Thoracic aorta (tissue), 2 donors: ENCODE measurements around the gene MIER2. TPM values are rescaled to one million over a fixed set of nuclear protein-coding genes. Genes with fewer than 3 reads are reported as not detected.
"Not testable (repeated sequence)": the region's sequence is repeated elsewhere in the genome, so short reads cannot be mapped to it uniquely, and the experiment has no call there.

Source experiments
- ATAC-seq: fragments of 150-250 bp; one replicate; pipeline ENCODE4 v1.8.0; 2017; ENCODE audit warnings: low read depth; ENCODE audit not compliant: insufficient number of reproducible peaks, low FRiP score
- DNase-seq: peaks from one replicate; pipeline ENCODE4 v3.0.0-alpha.2; 2020; ENCODE audit warnings: low spot score
- H3K27ac ChIP-seq, 2 donors: fragments of 200-600 bp; sonication (generic); 1 replicate in 1 of 2; 2 replicates in 1 of 2; pipeline ENCODE4 v1.5.1; 2016; ENCODE audit warnings: mild to moderate bottlenecking in 2 of 2, moderate library complexity in 2 of 2
- H3K27me3 ChIP-seq: fragments of 200-600 bp; sonication (generic); replicated peaks from 2 replicates; pipeline ENCODE4 v1.6.0; 2016; ENCODE audit warnings: mild to moderate bottlenecking; ENCODE audit not compliant: insufficient read depth
- H3K36me3 ChIP-seq: fragments of 200-600 bp; sonication (generic); one replicate; pipeline ENCODE4 v1.5.1; 2016
- H3K4me1 ChIP-seq, 2 donors: fragments of 200-600 bp; sonication (generic); 1 replicate in 1 of 2; 2 replicates in 1 of 2; pipeline versions ENCODE4 v1.5.1 to v1.6.0; 2016; ENCODE audit warnings: low read depth in 2 of 2, mild to moderate bottlenecking in 1 of 2; ENCODE audit not compliant: control insufficient read depth in 1 of 2
- H3K4me3 ChIP-seq: fragments of 200-600 bp; sonication (generic); 2 replicates; pipeline ENCODE4 v1.5.1; 2016; ENCODE audit warnings: mild to moderate bottlenecking
- H3K9me3 ChIP-seq: fragments of 200-600 bp; sonication (generic); 2 replicates; pipeline ENCODE4 v1.5.1; 2016
- total RNA-seq, 2 donors: library from RNA; depleted of rRNA; stranded (reverse); fragments of >200 nt; gene quantifications; one replicate each; pipeline versions ENCODE4 v1.1.0 to v1.2.3, GENCODE V29; 2016
- TF ChIP-seq, protein P1 (sequence below): fragments of 200-600 bp; sonication (generic); IDR thresholded peaks from one replicate; pipeline ENCODE4 v1.5.1; 2019; ENCODE audit warnings: antibody characterized with exemption

Gene MIER2
- total RNA-seq, 2 donors from 2014 or later: 8.8 to 43.6 TPM

DNA sequence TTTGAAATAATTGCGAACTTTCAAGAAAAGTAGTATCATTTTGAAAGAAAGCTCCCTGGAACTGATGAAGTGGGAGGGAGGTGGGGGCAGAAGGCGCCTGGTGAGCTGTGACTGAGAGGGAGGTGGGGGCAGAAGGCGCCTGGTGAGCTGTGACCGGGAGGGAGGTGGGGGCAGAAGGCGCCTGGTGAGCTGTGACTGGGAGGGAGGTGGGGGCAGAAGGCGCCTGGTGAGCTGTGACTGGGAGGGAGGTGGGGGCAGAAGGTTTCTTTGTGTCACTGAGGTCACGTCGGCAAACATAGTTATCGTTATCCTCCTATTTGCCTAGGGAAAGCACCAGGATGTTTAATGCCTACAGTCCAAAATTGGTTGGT is 40.2 kb upstream of the MIER2 start:
- no peak overlapping the region for H3K4me3 ChIP-seq
- ATAC-seq: no peak
- no peak overlapping the region for H3K27ac ChIP-seq
- no peaks in the 10 kb centered on the region for H3K36me3 ChIP-seq
- no peaks in the 10 kb centered on the region for H3K4me1 ChIP-seq
- no peak for DNase-seq
- TF ChIP-seq, protein P1, sequence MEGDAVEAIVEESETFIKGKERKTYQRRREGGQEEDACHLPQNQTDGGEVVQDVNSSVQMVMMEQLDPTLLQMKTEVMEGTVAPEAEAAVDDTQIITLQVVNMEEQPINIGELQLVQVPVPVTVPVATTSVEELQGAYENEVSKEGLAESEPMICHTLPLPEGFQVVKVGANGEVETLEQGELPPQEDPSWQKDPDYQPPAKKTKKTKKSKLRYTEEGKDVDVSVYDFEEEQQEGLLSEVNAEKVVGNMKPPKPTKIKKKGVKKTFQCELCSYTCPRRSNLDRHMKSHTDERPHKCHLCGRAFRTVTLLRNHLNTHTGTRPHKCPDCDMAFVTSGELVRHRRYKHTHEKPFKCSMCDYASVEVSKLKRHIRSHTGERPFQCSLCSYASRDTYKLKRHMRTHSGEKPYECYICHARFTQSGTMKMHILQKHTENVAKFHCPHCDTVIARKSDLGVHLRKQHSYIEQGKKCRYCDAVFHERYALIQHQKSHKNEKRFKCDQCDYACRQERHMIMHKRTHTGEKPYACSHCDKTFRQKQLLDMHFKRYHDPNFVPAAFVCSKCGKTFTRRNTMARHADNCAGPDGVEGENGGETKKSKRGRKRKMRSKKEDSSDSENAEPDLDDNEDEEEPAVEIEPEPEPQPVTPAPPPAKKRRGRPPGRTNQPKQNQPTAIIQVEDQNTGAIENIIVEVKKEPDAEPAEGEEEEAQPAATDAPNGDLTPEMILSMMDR: no peak
- H3K9me3 ChIP-seq: no peaks in the 10 kb centered on the region
- H3K27me3 ChIP-seq: peaks cover 3% of the 10 kb centered on the region

DNA sequence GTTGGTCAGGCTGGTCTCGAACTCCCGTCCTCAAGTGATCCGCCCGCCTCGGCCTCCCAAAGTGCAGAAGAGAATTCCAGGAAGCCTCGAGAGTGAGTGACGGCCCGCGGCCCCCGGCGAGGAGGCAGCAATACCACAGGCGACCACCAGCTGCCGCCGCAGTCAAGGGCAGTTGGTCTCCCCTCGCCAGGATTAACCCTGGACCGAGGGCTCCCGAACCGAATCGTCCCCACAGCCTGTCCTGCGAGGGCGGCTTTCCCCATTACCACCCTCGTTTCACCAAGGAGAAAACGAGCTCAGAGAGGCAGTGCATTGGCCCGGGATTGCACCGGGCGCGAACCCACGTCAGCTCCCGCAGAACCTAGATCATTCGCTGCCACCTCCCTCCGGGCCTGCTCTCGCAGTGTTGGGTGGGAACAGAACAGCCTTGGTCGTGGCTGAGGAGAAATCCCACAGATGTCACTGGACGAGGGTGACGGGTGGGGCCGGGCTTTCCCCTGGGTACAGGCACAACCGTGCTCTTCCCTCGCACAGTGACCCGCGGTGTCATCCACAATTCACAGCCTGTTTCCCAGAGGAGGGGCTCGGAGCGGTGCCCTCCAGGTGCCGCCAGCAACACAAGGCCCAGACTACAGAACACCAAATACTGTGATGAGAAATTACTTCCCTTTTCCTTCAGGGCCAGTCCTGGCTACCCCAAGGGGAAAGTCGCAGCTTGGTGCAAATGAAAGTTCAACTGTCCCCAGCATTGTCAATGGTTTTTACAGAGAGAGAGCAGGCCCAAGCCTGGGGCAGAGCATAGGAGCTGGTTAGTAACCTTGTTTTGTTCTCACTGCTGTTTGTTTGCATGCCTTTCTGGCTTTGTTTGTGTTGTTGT is 39.6 kb upstream of the MIER2 start:
- H3K9me3 ChIP-seq: no peaks in the 10 kb centered on the region
- no peak overlapping the region for H3K4me3 ChIP-seq
- TF ChIP-seq, protein P1: peak; percentile 47
- H3K27ac ChIP-seq: no peak overlapping the region
- no peak for DNase-seq
- H3K27me3 ChIP-seq: peaks cover 3% of the 10 kb centered on the region
- ATAC-seq: no peak
- no peaks in the 10 kb centered on the region for H3K4me1 ChIP-seq
- no peaks in the 10 kb centered on the region for H3K36me3 ChIP-seq

DNA sequence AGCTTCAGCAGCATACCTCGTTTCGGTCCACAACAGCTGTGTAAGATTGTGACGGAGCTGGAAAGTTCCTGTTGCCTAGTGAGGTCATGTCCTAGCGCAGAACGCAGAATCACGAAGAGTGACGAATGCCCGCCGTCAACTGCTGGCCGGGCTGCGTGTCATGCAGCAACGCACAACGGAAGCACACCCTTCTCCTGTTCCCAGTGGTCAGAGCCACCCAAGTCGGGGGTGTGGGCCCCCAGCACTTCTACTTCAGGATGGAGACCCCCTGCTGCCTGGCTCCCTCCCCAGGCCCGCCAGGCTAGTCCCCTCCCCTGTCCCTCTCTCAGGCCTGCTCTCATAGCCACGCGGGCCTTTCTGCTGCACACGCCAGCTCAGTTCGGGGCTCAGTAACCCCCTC is 38.4 kb upstream of the MIER2 start:
- no peak overlapping the region for H3K4me3 ChIP-seq
- H3K4me1 ChIP-seq: no peaks in the 10 kb centered on the region
- DNase-seq (no peak), ATAC-seq (no peak)
- peaks cover 3% of the 10 kb centered on the region for H3K27me3 ChIP-seq
- no peaks in the 10 kb centered on the region for H3K9me3 ChIP-seq
- H3K27ac ChIP-seq: no peak overlapping the region
- H3K36me3 ChIP-seq: no peaks in the 10 kb centered on the region
- TF ChIP-seq, protein P1: no peak

DNA sequence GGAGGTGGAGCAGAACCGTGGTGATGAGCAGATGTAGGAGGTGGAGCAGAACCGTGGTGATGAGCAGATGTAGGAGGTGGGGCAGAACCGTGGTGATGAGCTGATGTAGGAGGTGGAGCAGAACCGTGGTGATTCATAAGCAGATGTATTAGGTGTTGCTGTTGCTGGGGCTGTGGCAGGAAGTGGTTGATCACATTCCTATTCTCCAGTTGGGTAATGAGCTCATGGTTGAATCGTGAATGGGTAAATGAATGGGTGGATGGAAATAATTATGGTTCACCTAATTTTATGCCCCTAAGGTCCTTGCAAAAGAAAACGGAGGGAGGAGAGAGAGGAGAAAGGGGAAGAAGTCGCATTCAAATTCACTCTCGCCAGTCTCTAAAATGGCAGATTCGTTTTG is 38.0 kb upstream of the MIER2 start:
- H3K36me3 ChIP-seq, H3K4me3 ChIP-seq, DNase-seq, H3K27me3 ChIP-seq, ATAC-seq, H3K9me3 ChIP-seq, H3K27ac ChIP-seq, H3K4me1 ChIP-seq: not testable (repeated sequence)

DNA sequence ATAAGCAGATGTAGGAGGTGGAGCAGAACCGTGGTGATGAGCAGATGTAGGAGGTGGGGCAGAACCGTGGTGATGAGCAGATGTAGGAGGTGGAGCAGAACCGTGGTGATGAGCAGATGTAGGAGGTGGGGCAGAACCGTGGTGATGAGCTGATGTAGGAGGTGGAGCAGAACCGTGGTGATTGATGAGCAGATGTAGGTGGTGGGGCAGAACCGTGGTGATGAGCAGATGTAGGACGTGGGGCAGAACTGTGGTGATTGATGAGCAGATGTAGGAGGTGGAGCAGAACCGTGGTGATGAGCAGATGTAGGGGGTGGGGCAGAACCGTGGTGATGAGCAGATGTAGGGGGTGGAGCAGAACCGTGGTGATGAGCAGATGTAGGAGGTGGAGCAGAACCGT is 37.3 kb upstream of the MIER2 start:
- H3K36me3 ChIP-seq, DNase-seq, H3K4me1 ChIP-seq, H3K27me3 ChIP-seq, H3K4me3 ChIP-seq, H3K27ac ChIP-seq, H3K9me3 ChIP-seq, ATAC-seq: not testable (repeated sequence)

DNA sequence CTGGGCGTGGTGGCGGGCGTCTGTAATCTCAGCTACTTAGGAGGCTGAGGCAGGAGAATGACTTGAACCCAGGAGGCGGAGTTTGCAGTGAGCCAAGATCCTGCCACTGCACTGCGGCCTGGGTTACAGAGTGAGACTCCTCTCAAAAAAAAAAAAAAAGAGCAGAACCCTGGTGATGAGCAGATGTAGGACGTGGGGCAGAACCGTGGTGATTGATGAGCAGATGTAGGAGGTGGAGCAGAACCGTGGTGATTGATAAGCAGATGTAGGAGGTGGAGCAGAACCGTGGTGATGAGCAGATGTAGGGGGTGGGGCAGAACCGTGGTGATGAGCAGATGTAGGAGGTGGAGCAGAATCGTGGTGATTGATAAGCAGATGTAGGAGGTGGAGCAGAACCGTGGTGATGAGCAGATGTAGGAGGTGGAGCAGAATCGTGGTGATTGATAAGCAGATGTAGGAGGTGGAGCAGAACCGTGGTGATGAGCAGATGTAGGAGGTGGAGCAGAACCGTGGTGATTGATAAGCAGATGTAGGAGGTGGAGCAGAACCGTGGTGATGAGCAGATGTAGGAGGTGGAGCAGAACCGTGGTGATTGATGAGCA is 36.1 kb upstream of the MIER2 start:
- H3K4me3 ChIP-seq, H3K27ac ChIP-seq, H3K9me3 ChIP-seq, H3K4me1 ChIP-seq, ATAC-seq, DNase-seq, H3K27me3 ChIP-seq, H3K36me3 ChIP-seq: not testable (repeated sequence)
